Smooth muscle cell (in vitro differentiated cells): Measurements from ENCODE around the gene ABR. TPM values are rescaled to one million over a fixed set of nuclear protein-coding genes. Genes with fewer than 3 reads are reported as not detected.

Experiments
- DNase-seq: peaks from one replicate; lab custom pipeline; 2025; ENCODE audit not compliant: unreplicated experiment; lab: John Stamatoyannopoulos, UW
- H2AFZ ChIP-seq: fragments of 200-600 bp; sonication (generic); 2 replicates; pipeline ENCODE4 v1.6.0; 2016; ENCODE audit warnings: antibody characterized with exemption, low read depth, mild to moderate bottlenecking
- H3F3A ChIP-seq: fragments of 200-600 bp; sonication (generic); 2 replicates; pipeline ENCODE4 v1.6.0; 2017; ENCODE audit warnings: antibody characterized with exemption, low read depth
- H3K27ac ChIP-seq: fragments of 200-600 bp; sonication (generic); 2 replicates; pipeline ENCODE4 v1.5.1; 2016; ENCODE audit warnings: low read depth, mild to moderate bottlenecking
- H3K27me3 ChIP-seq: fragments of 200-600 bp; sonication (generic); 2 replicates; pipeline ENCODE4 v1.6.1; 2016; ENCODE audit warnings: low read depth, mild to moderate bottlenecking
- H3K36me3 ChIP-seq: fragments of 200-600 bp; sonication (generic); 2 replicates; pipeline ENCODE4 v1.5.1; 2016; ENCODE audit warnings: low read depth
- H3K4me1 ChIP-seq: fragments of 200-600 bp; sonication (generic); 2 replicates; pipeline ENCODE4 v1.5.1; 2016; ENCODE audit warnings: low read depth
- H3K4me2 ChIP-seq: fragments of 200-600 bp; sonication (generic); 2 replicates; pipeline ENCODE4 v1.6.0; 2016; ENCODE audit warnings: mild to moderate bottlenecking
- H3K4me3 ChIP-seq: fragments of 200-600 bp; sonication (generic); 2 replicates; pipeline ENCODE4 v1.5.1; 2016; ENCODE audit warnings: mild to moderate bottlenecking
- H3K79me2 ChIP-seq: fragments of 200-600 bp; sonication (generic); 2 replicates; pipeline ENCODE4 v1.6.0; 2016; ENCODE audit warnings: low read depth, mild to moderate bottlenecking
- H3K9ac ChIP-seq: fragments of 200-600 bp; sonication (generic); 2 replicates; pipeline ENCODE4 v1.6.0; 2016; ENCODE audit warnings: low read depth
- H3K9me3 ChIP-seq: fragments of 200-600 bp; sonication (generic); replicated peaks from 2 replicates; pipeline ENCODE4 v1.5.1; 2016; ENCODE audit warnings: low read depth
- H4K20me1 ChIP-seq: fragments of 200-600 bp; sonication (generic); 2 replicates; pipeline ENCODE4 v1.6.0; 2016; ENCODE audit warnings: low read depth
- CTCF ChIP-seq: fragments of 200-600 bp; sonication (generic); IDR thresholded peaks from 2 replicates; pipeline ENCODE4 v1.5.1; 2017; ENCODE audit warnings: borderline replicate concordance, mild to moderate bottlenecking, antibody characterized with exemption; ENCODE audit not compliant: insufficient read depth, poor library complexity, severe bottlenecking
- WGBS: methylation state at CpG from one replicate; pipeline ENCODE4 v1.1.7; 2016; ENCODE audit warnings: low lambda C conversion rate; 5-methylcytosine and 5-hydroxymethylcytosine counted together
- polyA plus RNA-seq: library from polyadenylated mRNA; unstranded; fragments of >200 nt; fragmentation: Nextera tagmentation; extraction: Ambion mirVana; gene quantifications from 2 replicates; pipeline ENCODE4 v1.2.1, GENCODE V29; 2016
- total RNA-seq: library from RNA; depleted of rRNA; stranded (reverse); fragments of >200 nt; gene quantifications from 2 replicates; pipeline ENCODE4 v1.2.3, GENCODE V29; 2014

ABR gene
- total and polyA plus RNA-seq, 2 experiments from 2014 or later: 16.1 to 29.1 TPM

- H3K27me3 ChIP-seq: no peaks in the 10 kb centered on the region
- H3K27ac ChIP-seq: no peak overlapping the region
- H3K9ac ChIP-seq: no peak overlapping the region
- H3F3A ChIP-seq: no peaks in the 10 kb centered on the region
- DNase-seq: no peak
- no peaks in the 10 kb centered on the region for H3K79me2 ChIP-seq
- H3K36me3 ChIP-seq: no peaks in the 10 kb centered on the region
- no peaks in the 10 kb centered on the region for H3K4me1 ChIP-seq
- H3K4me2 ChIP-seq: no peak overlapping the region
- no peak for TF ChIP-seq CTCF
- no peak overlapping the region for H2AFZ ChIP-seq
- no peaks in the 10 kb centered on the region for H3K9me3 ChIP-seq
- WGBS: 91% methylated on average over 8 of the region's 8 CpGs
- no peak overlapping the region for H3K4me3 ChIP-seq
- H4K20me1 ChIP-seq: peaks cover 50% of the 10 kb centered on the region
Measured at GRCh38 chr17:1095853-1096173, 84.0 kb downstream of the ABR start.

GRCh38 chr17:1095090-1095852 lies 84.5 kb downstream of the ABR start:
- H3K27ac ChIP-seq: no peak overlapping the region
- H3K4me2 ChIP-seq: no peak overlapping the region
- no peak overlapping the region for H3K9ac ChIP-seq
- H2AFZ ChIP-seq: no peak overlapping the region
- no peaks in the 10 kb centered on the region for H3K9me3 ChIP-seq
- no peak overlapping the region for H3K4me3 ChIP-seq
- no peak for TF ChIP-seq CTCF
- peaks cover 45% of the 10 kb centered on the region for H4K20me1 ChIP-seq
- WGBS: 93% methylated on average over 31 of the region's 31 CpGs
- no peaks in the 10 kb centered on the region for H3K79me2 ChIP-seq
- H3K27me3 ChIP-seq: no peaks in the 10 kb centered on the region
- no peaks in the 10 kb centered on the region for H3K4me1 ChIP-seq
- no peaks in the 10 kb centered on the region for H3F3A ChIP-seq
- no peak for DNase-seq
- H3K36me3 ChIP-seq: no peaks in the 10 kb centered on the region

GRCh38 chr17:1094591-1094990 lies 85.2 kb downstream of the ABR start:
- no peak for TF ChIP-seq CTCF
- no peak overlapping the region for H2AFZ ChIP-seq
- no peak for DNase-seq

GRCh38 chr17:1091900-1092299 lies 87.9 kb downstream of the ABR start:
- H3K36me3 ChIP-seq: no peaks in the 10 kb centered on the region
- no peaks in the 10 kb centered on the region for H3K9me3 ChIP-seq
- H3K4me2 ChIP-seq: no peak overlapping the region
- no peak overlapping the region for H3K9ac ChIP-seq
- H3K4me1 ChIP-seq: no peaks in the 10 kb centered on the region
- H3K79me2 ChIP-seq: no peaks in the 10 kb centered on the region
- no peak for TF ChIP-seq CTCF
- H3F3A ChIP-seq: no peaks in the 10 kb centered on the region
- 95% methylated on average over 14 of the region's 14 CpGs for WGBS
- H3K4me3 ChIP-seq: no peak overlapping the region
- peaks cover 37% of the 10 kb centered on the region for H4K20me1 ChIP-seq
- H3K27ac ChIP-seq: no peak overlapping the region
- no peak for DNase-seq
- no peak overlapping the region for H2AFZ ChIP-seq
- no peaks in the 10 kb centered on the region for H3K27me3 ChIP-seq

More at GRCh38 chr17:1094591-1094990, 85.2 kb downstream of the ABR start:
- H3K27me3 ChIP-seq: no peaks in the 10 kb centered on the region
- 100% methylated on average over 6 of the region's 6 CpGs for WGBS
- H3K4me2 ChIP-seq: no peak overlapping the region
- H3K27ac ChIP-seq: no peak overlapping the region
- no peaks in the 10 kb centered on the region for H3K9me3 ChIP-seq
- no peak overlapping the region for H3K9ac ChIP-seq
- H4K20me1 ChIP-seq: peaks cover 45% of the 10 kb centered on the region
- no peaks in the 10 kb centered on the region for H3K36me3 ChIP-seq
- no peaks in the 10 kb centered on the region for H3K79me2 ChIP-seq
- no peaks in the 10 kb centered on the region for H3F3A ChIP-seq
- H3K4me1 ChIP-seq: no peaks in the 10 kb centered on the region
- H3K4me3 ChIP-seq: no peak overlapping the region
